Psoas muscle (tissue), 8 donors: ENCODE measurements around the gene TRIM44. TPM values are rescaled to one million over a fixed set of nuclear protein-coding genes. Genes with fewer than 3 reads are reported as not detected.

ENCODE experiments used
- ATAC-seq, 4 donors: fragments of 200-7000 bp; cut with Tn5 transposase; one replicate each; pipeline ENCODE4 v1.9.1; 2020; ENCODE audit warnings: moderate library complexity in 3 of 4, mild to moderate bottlenecking in 2 of 4
- DNase-seq, 2 donors: peaks; one replicate each; pipeline ENCODE4 v3.0.0-alpha.2; 2020
- H3K27ac ChIP-seq: fragments of 200-600 bp; one replicate; pipeline ENCODE4 v1.8.0; 2022
- H3K27me3 ChIP-seq, 3 donors: fragments of 200-600 bp in 1 of 3; one replicate each; pipeline versions ENCODE4 v1.6.1 to v1.8.0; 2013 to 2022; ENCODE audit warnings: low read length in 2 of 3, mild to moderate bottlenecking in 2 of 3, moderate library complexity in 1 of 3; ENCODE audit not compliant: insufficient read depth in 3 of 3
- H3K36me3 ChIP-seq, 2 donors: fragments of 200-600 bp in 1 of 2; one replicate each; pipeline versions ENCODE4 v1.6.1 to v1.8.0; 2013 to 2022; ENCODE audit warnings: low read depth in 1 of 2, mild to moderate bottlenecking in 1 of 2, moderate library complexity in 1 of 2; ENCODE audit not compliant: insufficient read depth in 1 of 2
- H3K4me1 ChIP-seq: fragments of 200-600 bp; one replicate; pipeline ENCODE4 v1.8.0; 2022
- H3K4me3 ChIP-seq: fragments of 200-600 bp; one replicate; pipeline ENCODE4 v1.8.0; 2022; ENCODE audit warnings: mild to moderate bottlenecking
- H3K9me3 ChIP-seq: fragments of 200-600 bp; one replicate; pipeline ENCODE4 v1.8.0; 2022
- WGBS, 3 donors: extraction: QIAGEN DNeasy Blood & Tissue Kit; methylation state at CpG; one replicate each; pipeline versions ENCODE4 v1.1.6 to v1.1.7; 2013; 5-methylcytosine and 5-hydroxymethylcytosine counted together
- intact Hi-C, 2 donors: fragments of 100-400 bp; cut with DNase I; formaldehyde crosslinking; loops; one replicate each; pipeline versions ENCODE4 v1.11.0 to v1.14.2; 2022
- polyA plus RNA-seq, 3 donors: library from polyadenylated mRNA; stranded (reverse); fragments of 200-250 nt; gene quantifications; one replicate each; pipeline ENCODE4 v1.2.3, GENCODE V29; 2013
- total RNA-seq, 4 donors: library from RNA; stranded (reverse); fragmentation: NEBNext Ultra II Directional in 2 of 4; extraction: Animal tissue kit (Norgen Biotek cat#: 25700) in 2 of 4; gene quantifications; one replicate each; pipeline versions ENCODE4 v1.2.1 to v1.2.4, GENCODE V29; 2021 to 2023
- TF ChIP-seq, protein P1 (sequence below): fragments of 200-600 bp; IDR thresholded peaks from one replicate; pipeline ENCODE4 v1.8.0; 2022; ENCODE audit warnings: antibody characterized with exemption
- donor health status: healthy with polysubstance abuse.
- donor health status: DM: no; HTN: no; CAD: no; lungs with moderate emphysema.
- donor health status: Bipolar disorder and iron deficiency.
- donor health status: healthy.
- donor health status: DM: yes; HTN: yes; CAD: no.
- donor health status: DM: no; HTN: no; CAD: no.
- donor health status: DM: no; HTN: no; CAD: no.
- donor health status: DM: yes; HTN: yes; CAD: no.

TRIM44 gene
- total and polyA plus RNA-seq, 7 donors = 6.8 to 46.8 (median 34.0) TPM

DNA sequence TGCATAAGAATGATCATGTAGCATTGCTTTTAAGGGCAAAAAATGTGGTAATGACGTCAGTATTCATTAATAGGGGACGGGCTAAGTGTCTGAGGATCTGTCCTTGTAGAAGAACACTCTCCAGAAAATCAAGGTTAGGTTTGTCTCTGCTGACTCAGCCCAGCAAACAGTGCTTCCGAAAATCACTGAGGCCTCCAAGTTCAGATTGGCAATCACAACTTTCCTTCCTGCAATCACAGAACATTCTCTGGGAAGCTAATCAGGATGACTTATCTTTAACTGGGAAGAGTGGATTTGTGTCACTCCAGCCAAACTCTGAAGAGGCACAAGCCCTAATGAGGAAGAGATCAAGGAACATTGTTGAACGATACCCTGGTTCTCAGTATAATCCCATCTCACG lies 158.0 kb downstream of the TRIM44 start:
- ATAC-seq = no peak
- WGBS, 3 donors = 72 to 76% (median 76%) methylated on average over 5 of the region's 5 CpGs
- Histone ChIP-seq H3K4me1 (no peaks in the 10 kb centered on the region), H3K27ac (no peak overlapping the region), H3K27me3 (no peaks in the 10 kb centered on the region), H3K36me3 (no peaks in the 10 kb centered on the region), H3K9me3 (no peaks in the 10 kb centered on the region), H3K4me3 (no peak overlapping the region)
- TF ChIP-seq, protein P1, sequence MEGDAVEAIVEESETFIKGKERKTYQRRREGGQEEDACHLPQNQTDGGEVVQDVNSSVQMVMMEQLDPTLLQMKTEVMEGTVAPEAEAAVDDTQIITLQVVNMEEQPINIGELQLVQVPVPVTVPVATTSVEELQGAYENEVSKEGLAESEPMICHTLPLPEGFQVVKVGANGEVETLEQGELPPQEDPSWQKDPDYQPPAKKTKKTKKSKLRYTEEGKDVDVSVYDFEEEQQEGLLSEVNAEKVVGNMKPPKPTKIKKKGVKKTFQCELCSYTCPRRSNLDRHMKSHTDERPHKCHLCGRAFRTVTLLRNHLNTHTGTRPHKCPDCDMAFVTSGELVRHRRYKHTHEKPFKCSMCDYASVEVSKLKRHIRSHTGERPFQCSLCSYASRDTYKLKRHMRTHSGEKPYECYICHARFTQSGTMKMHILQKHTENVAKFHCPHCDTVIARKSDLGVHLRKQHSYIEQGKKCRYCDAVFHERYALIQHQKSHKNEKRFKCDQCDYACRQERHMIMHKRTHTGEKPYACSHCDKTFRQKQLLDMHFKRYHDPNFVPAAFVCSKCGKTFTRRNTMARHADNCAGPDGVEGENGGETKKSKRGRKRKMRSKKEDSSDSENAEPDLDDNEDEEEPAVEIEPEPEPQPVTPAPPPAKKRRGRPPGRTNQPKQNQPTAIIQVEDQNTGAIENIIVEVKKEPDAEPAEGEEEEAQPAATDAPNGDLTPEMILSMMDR = no peak
- intact Hi-C loops = loop anchor here (5.0 to 10.0 kb wide), 7 partner anchors 203 to 442 kb away; partner anchors contain the start of gene FJX1 (in 2 of the 2)
- no peak for DNase-seq

DNA sequence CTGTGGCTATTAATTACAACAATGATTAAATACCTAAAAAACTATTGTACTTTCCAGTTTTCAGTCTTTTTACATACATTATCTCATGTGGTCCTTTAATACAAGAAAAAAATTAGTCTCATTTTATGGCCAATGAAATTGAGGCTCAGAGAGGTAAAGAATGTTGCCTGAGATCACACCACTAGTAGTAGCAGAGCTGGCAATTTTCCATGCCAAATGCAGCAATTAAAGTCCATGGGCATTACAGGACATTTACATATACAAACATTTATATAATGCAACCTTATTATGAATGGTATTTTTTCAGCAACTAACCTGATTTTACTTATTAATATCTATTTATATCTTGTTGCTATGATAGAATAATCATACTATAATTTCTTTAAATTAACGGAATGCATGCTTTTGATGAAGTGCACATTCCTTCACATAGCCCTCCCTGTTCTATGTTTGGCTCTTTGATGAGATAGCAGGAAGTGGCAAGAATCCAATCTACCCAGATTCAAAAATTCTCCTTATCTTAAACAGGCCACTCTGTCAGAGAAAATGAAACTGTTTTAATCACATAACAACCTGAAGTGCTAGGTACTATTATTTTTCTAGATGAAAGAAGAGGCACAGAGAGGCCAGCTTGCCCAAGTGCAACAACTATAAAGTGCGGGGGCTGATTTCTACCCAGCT lies 160.4 kb downstream of the TRIM44 start:
- DNase-seq (no peak), ATAC-seq (no peak)
- no peak overlapping the region for H3K27ac ChIP-seq
- intact Hi-C loops = loop anchor here (5.0 to 10.0 kb wide), 7 partner anchors 202 to 439 kb away; partner anchors contain the start of gene FJX1 (in 2 of the 2)
- 77 to 86% (median 83%) methylated on average over 2 of the region's 2 CpGs for WGBS, 3 donors
- H3K9me3 ChIP-seq = no peaks in the 10 kb centered on the region
- TF ChIP-seq, protein P1 = no peak
- no peak overlapping the region for H3K4me3 ChIP-seq
- no peaks in the 10 kb centered on the region for H3K27me3 ChIP-seq
- H3K4me1 ChIP-seq = no peaks in the 10 kb centered on the region
- H3K36me3 ChIP-seq = no peaks in the 10 kb centered on the region

DNA sequence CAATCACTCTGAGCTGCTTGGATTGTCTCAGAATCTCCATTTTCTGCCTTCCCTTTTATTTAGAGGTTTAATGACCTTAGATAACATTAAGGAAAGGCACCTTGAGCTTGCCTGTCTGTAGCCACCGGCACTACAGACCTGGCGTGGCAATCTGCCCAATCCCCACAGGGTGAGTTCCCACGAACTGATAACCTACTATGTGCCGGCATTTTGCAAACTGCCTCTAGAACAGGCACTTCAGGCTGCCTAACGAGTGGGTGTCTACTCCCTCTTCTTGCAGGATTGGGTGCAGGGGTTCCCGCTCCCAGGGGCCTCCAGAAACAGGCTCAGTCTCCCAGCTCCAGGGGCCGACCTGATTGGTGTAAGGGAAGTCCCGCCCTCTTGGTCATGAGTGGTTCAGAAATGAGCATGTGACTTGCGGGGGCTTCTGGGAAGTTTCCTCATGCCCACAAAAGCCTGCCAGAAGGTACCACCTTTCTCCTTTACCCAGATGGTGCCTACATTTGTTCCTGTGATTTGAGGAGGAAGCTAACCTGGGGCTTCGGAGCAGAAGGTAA lies 161.2 kb downstream of the TRIM44 start:
- intact Hi-C loops = loop anchor here (5.0 to 10.0 kb wide), 7 partner anchors 201 to 438 kb away; partner anchors contain the start of gene FJX1 (in 2 of the 2)
- no peak for DNase-seq
- no peaks in the 10 kb centered on the region for H3K27me3 ChIP-seq
- no peak overlapping the region for H3K27ac ChIP-seq
- no peaks in the 10 kb centered on the region for H3K4me1 ChIP-seq
- H3K9me3 ChIP-seq = no peaks in the 10 kb centered on the region
- no peak overlapping the region for H3K4me3 ChIP-seq
- ATAC-seq = no peak
- no peaks in the 10 kb centered on the region for H3K36me3 ChIP-seq
- 92 to 94% (median 93%) methylated on average over 10 of the region's 10 CpGs for WGBS, 3 donors
- TF ChIP-seq, protein P1 = no peak

- WGBS, 3 donors = 68 to 85% (median 81%) methylated on average over 1 of the region's 1 CpG
- Histone ChIP-seq H3K9me3 (no peaks in the 10 kb centered on the region), H3K36me3 (no peaks in the 10 kb centered on the region), H3K4me1 (no peaks in the 10 kb centered on the region), H3K27me3 (no peaks in the 10 kb centered on the region), H3K4me3 (no peak overlapping the region), H3K27ac (no peak overlapping the region)
- ATAC-seq = no peak
- intact Hi-C loops = loop anchor here (10.0 kb wide), 2 partner anchors 199 to 211 kb away; partner anchors contain the start of gene FJX1 (in 1 of the 2)
- TF ChIP-seq, protein P1 = no peak
- DNase-seq = no peak
Observed at GRCh38 chr11:35825386-35825785, 162.8 kb downstream of the TRIM44 start.
